ENCODE results near the gene CHSY3.

Gene CHSY3

DNA sequence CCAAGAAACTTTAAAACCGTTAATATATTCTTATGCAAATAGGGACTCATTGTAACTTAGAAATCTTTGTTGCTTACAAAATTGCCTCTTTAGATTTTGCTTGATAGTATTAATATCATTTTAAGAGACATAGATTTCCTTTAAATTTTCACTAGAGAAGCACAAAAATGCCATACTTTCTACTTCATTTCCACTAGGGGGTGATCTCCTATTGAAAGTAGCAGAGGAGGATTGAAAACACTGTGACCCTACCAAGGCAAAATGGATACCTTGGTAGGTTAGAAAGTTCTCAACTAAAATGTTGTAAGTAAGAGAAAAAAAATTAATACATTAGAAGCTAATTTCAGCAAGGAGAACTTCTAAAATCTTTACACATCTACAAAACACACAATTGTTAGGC lies 204.9 kb downstream of the CHSY3 start:
- H3K4me1 ChIP-seq (ENCODE audit: control insufficient read depth, insufficient read depth, low read length) = no peaks in the 10 kb centered on the region
- CTCF ChIA-PET = interaction anchor here (0.6 to 1.8 kb wide), 13 partner anchors 10 to 796 kb away, joined by 3 to 21 read pairs (median 4); no protein-coding TSS in a partner anchor
- no peaks in the 10 kb centered on the region for H3K36me3 ChIP-seq (ENCODE audit: control insufficient read depth in 2 of 2, insufficient read depth in 1 of 2, low read length in 2 of 2)
- no peaks in the 10 kb centered on the region for H3K9me3 ChIP-seq (ENCODE audit: control insufficient read depth, insufficient read depth, low read depth, low read length)
- TF ChIP-seq ZNF274 (IDR thresholded peaks at IDR 0.05; ENCODE audit: low read length) = no peak
- TF ChIP-seq ZNF274 (tag by site-specific recombination; IDR thresholded peaks at IDR 0.05; ENCODE audit: borderline replicate concordance) = no peak
- TF ChIP-seq ZNF654 (tag by site-specific recombination; IDR thresholded peaks at IDR 0.05; ENCODE audit: low read depth) = peak; percentile 54
- no peak overlapping the region for H3K27ac ChIP-seq (ENCODE audit: extremely low read depth, low read depth, low read length)
- no peak overlapping the region for H3K4me3 ChIP-seq (ENCODE audit: low read depth, low read length)
- POLR2A ChIA-PET = no interaction called here

DNA sequence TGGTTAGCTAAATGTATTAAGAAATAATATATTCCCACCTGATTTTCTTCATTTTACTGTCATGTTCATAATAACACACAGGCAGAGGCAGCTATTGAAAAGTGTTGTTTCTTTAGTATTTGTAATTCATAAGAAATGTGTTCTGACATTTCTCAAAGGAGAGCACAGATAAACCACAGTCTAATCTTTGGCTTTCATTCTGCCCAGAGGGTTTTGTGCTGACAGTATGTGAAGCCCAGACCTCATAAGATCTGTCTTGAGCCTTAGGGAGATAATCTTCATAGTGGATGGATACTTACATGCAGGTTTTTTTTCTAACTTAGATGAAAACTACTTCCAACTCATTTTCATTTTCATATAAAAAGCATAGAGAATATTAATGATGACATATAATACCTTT lies 206.1 kb downstream of the CHSY3 start:
- Histone ChIP-seq H3K27ac (ENCODE audit: extremely low read depth, low read depth, low read length) (no peak overlapping the region), H3K4me3 (ENCODE audit: low read depth, low read length) (no peak overlapping the region), H3K4me1 (ENCODE audit: control insufficient read depth, insufficient read depth, low read length) (no peaks in the 10 kb centered on the region), H3K36me3 (ENCODE audit: control insufficient read depth in 2 of 2, insufficient read depth in 1 of 2, low read length in 2 of 2) (no peaks in the 10 kb centered on the region), H3K9me3 (ENCODE audit: control insufficient read depth, insufficient read depth, low read depth, low read length) (no peaks in the 10 kb centered on the region)
- no peak for TF ChIP-seq ZNF311 (tag by site-specific recombination; IDR thresholded peaks at IDR 0.05; ENCODE audit: borderline replicate concordance)
- no peak for TF ChIP-seq ZNF121 (tag by site-specific recombination; IDR thresholded peaks at IDR 0.05)
- TF ChIP-seq ZNF654 (tag by site-specific recombination; IDR thresholded peaks at IDR 0.05; ENCODE audit: low read depth) = no peak
- TF ChIP-seq ZFP37 (tag by site-specific recombination; IDR thresholded peaks at IDR 0.05) = no peak
- TF ChIP-seq KLF10 (tag by site-specific recombination; IDR thresholded peaks at IDR 0.05) = no peak
- no peak for TF ChIP-seq ZNF521 (tag by site-specific recombination; IDR thresholded peaks at IDR 0.05)
- no peak for TF ChIP-seq ZSCAN16 (tag by site-specific recombination; IDR thresholded peaks at IDR 0.05)
- POLR2A ChIA-PET = no interaction called here
- CTCF ChIA-PET = interaction anchor here (1.1 to 1.8 kb wide), 7 partner anchors 9 to 338 kb away, joined by 3 to 21 read pairs (median 5); no protein-coding TSS in a partner anchor

DNA sequence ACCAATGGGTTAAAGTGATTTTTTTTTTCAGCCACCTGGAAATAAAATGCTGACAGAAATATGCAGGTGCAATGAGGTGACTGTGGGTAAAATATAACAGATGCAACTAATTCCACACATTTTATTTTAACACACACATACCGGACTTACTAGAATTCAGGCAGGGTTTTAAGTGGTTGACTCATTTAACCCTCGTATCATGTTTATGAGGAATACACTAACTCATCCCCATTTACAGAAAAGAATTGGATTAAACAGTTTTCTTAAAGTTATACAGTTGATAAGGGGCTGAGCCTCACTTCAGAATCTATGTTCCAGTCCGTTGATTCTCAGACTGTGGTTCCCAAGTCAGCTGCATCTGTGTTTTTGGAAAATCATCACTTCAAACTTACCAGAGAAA lies 207.5 kb downstream of the CHSY3 start:
- H3K4me3 ChIP-seq (ENCODE audit: low read depth, low read length) = no peak overlapping the region
- no peak overlapping the region for H3K27ac ChIP-seq (ENCODE audit: extremely low read depth, low read depth, low read length)
- TF ChIP-seq, protein P1, sequence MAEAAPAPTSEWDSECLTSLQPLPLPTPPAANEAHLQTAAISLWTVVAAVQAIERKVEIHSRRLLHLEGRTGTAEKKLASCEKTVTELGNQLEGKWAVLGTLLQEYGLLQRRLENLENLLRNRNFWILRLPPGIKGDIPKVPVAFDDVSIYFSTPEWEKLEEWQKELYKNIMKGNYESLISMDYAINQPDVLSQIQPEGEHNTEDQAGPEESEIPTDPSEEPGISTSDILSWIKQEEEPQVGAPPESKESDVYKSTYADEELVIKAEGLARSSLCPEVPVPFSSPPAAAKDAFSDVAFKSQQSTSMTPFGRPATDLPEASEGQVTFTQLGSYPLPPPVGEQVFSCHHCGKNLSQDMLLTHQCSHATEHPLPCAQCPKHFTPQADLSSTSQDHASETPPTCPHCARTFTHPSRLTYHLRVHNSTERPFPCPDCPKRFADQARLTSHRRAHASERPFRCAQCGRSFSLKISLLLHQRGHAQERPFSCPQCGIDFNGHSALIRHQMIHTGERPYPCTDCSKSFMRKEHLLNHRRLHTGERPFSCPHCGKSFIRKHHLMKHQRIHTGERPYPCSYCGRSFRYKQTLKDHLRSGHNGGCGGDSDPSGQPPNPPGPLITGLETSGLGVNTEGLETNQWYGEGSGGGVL (tag by site-specific recombination; IDR thresholded peaks at IDR 0.05) = no peak
- TF ChIP-seq MYNN (tag by site-specific recombination; IDR thresholded peaks at IDR 0.05; ENCODE audit: borderline replicate concordance) = no peak
- TF ChIP-seq ZXDB (tag by site-specific recombination; IDR thresholded peaks at IDR 0.05) = no peak
- TF ChIP-seq EGR2 (tag by site-specific recombination; IDR thresholded peaks at IDR 0.05; ENCODE audit: low read depth) = no peak
- TF ChIP-seq, protein P2, sequence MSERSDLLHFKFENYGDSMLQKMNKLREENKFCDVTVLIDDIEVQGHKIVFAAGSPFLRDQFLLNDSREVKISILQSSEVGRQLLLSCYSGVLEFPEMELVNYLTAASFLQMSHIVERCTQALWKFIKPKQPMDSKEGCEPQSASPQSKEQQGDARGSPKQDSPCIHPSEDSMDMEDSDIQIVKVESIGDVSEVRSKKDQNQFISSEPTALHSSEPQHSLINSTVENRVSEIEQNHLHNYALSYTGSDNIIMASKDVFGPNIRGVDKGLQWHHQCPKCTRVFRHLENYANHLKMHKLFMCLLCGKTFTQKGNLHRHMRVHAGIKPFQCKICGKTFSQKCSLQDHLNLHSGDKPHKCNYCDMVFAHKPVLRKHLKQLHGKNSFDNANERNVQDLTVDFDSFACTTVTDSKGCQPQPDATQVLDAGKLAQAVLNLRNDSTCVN (tag by site-specific recombination; optimal IDR thresholded peaks at IDR 0.05) = no peak
- no peak for TF ChIP-seq ZNF391 (tag by site-specific recombination; IDR thresholded peaks at IDR 0.05; ENCODE audit: borderline replicate concordance, low read depth)
- no peak for TF ChIP-seq SP2 (tag by site-specific recombination; IDR thresholded peaks at IDR 0.05)
- TF ChIP-seq ZNF394 (tag by site-specific recombination; IDR thresholded peaks at IDR 0.05; ENCODE audit: borderline replicate concordance) = no peak
- TF ChIP-seq, protein P3, sequence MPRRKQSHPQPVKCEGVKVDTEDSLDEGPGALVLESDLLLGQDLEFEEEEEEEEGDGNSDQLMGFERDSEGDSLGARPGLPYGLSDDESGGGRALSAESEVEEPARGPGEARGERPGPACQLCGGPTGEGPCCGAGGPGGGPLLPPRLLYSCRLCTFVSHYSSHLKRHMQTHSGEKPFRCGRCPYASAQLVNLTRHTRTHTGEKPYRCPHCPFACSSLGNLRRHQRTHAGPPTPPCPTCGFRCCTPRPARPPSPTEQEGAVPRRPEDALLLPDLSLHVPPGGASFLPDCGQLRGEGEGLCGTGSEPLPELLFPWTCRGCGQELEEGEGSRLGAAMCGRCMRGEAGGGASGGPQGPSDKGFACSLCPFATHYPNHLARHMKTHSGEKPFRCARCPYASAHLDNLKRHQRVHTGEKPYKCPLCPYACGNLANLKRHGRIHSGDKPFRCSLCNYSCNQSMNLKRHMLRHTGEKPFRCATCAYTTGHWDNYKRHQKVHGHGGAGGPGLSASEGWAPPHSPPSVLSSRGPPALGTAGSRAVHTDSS (tag by site-specific recombination; IDR thresholded peaks at IDR 0.05) = no peak
- TF ChIP-seq WT1 (tag by site-specific recombination; IDR thresholded peaks at IDR 0.05) = no peak
- no peak for TF ChIP-seq TCF7L2 (IDR thresholded peaks at IDR 0.05; ENCODE audit: borderline replicate concordance, low read depth, low read length)
- TF ChIP-seq ZNF548 (tag by site-specific recombination; IDR thresholded peaks at IDR 0.05) = no peak
- no peaks in the 10 kb centered on the region for H3K9me3 ChIP-seq (ENCODE audit: control insufficient read depth, insufficient read depth, low read depth, low read length)
- POLR2A ChIA-PET = no interaction called here
- no peaks in the 10 kb centered on the region for H3K4me1 ChIP-seq (ENCODE audit: control insufficient read depth, insufficient read depth, low read length)
- CTCF ChIA-PET = interaction anchor here (1.2 kb wide), 1 partner anchor 30 kb away, joined by 7 read pairs; no protein-coding TSS in a partner anchor
- no peaks in the 10 kb centered on the region for H3K36me3 ChIP-seq (ENCODE audit: control insufficient read depth in 2 of 2, insufficient read depth in 1 of 2, low read length in 2 of 2)

All from HEK293 (cell line).